Measurements from ENCODE around the gene RTTN. TPM values are rescaled to one million over a fixed set of nuclear protein-coding genes. Genes with fewer than 3 reads are reported as not detected.
"Not testable (repeated sequence)": the region's sequence is repeated elsewhere in the genome, so short reads cannot be mapped to it uniquely, and the experiment has no call there.

RTTN gene
- total RNA-seq (2014; rRNA removed; shearing (Covaris generic)): 12.5 and 18.2 TPM in 2 replicates

GRCh38 chr18:70205421-70206397 is at the start of gene RTTN:
Gene RTTN (minus strand): TSS chr18:70205687. CDS start chr18:70205658, 29 bp downstream.
- DNase-seq (ENCODE audit: low read depth): peak; percentile 94

- DNase-seq (ENCODE audit: low read depth): no peak
Measured at GRCh38 chr18:70250781-70251180, 45.3 kb upstream of the RTTN start.

GRCh38 chr18:70249861-70250260 is 44.4 kb upstream of the RTTN start:
- DNase-seq (ENCODE audit: low read depth): not testable (repeated sequence)

- peak; percentile 84 for DNase-seq (ENCODE audit: low read depth)
Measured at GRCh38 chr18:70249118-70249517, 43.6 kb upstream of the RTTN start.

GRCh38 chr18:70246061-70246466 is 40.6 kb upstream of the RTTN start:
- no peak for DNase-seq (ENCODE audit: low read depth)

GRCh38 chr18:70243131-70243929 is 37.8 kb upstream of the RTTN start:
- DNase-seq (ENCODE audit: low read depth): peak; percentile 35

GRCh38 chr18:70236921-70237320 is 31.4 kb upstream of the RTTN start:
- DNase-seq (ENCODE audit: low read depth): not testable (repeated sequence)

- DNase-seq (ENCODE audit: low read depth): no peak
Measured at GRCh38 chr18:70235478-70235877, 30.0 kb upstream of the RTTN start.

- peak; percentile 80 for DNase-seq (ENCODE audit: low read depth)
Measured at GRCh38 chr18:70234667-70235459, 29.4 kb upstream of the RTTN start.

- DNase-seq (ENCODE audit: low read depth): no peak
Measured at GRCh38 chr18:70233974-70234373, 28.5 kb upstream of the RTTN start.

GRCh38 chr18:70232261-70232660 is 26.8 kb upstream of the RTTN start:
- no peak for DNase-seq (ENCODE audit: low read depth)

- no peak for DNase-seq (ENCODE audit: low read depth)
Measured at GRCh38 chr18:70229639-70230038, 24.2 kb upstream of the RTTN start.

- DNase-seq (ENCODE audit: low read depth): no peak
Measured at GRCh38 chr18:70228536-70228935, 23.0 kb upstream of the RTTN start.

- no peak for DNase-seq (ENCODE audit: low read depth)
Measured at GRCh38 chr18:70227438-70227837, 22.0 kb upstream of the RTTN start.

GRCh38 chr18:70221915-70222278 is 16.4 kb upstream of the RTTN start:
- DNase-seq (ENCODE audit: low read depth): no peak

GRCh38 chr18:70221156-70221914 is 15.8 kb upstream of the RTTN start:
- DNase-seq (ENCODE audit: low read depth): no peak

GRCh38 chr18:70220628-70221027 is 15.1 kb upstream of the RTTN start:
- no peak for DNase-seq (ENCODE audit: low read depth)

GRCh38 chr18:70219688-70220087 is 14.2 kb upstream of the RTTN start:
- DNase-seq (ENCODE audit: low read depth): no peak

GRCh38 chr18:70216788-70217187 is 11.3 kb upstream of the RTTN start:
- DNase-seq (ENCODE audit: low read depth): no peak

GRCh38 chr18:70207181-70207580 is 1.7 kb upstream of the RTTN start:
- no peak for DNase-seq (ENCODE audit: low read depth)

- no peak for DNase-seq (ENCODE audit: low read depth)
Measured at GRCh38 chr18:70200286-70200685, 5.2 kb downstream of the RTTN start.

Measured in M059J (cell line).